GM18858 (cell line): Measurements from ENCODE around the gene POU2AF3.

Experiments
- ATAC-seq: cut with Tn5 transposase; IDR thresholded peaks from one replicate; pipeline ENCODE4 v1.9.1; 2021; ENCODE audit not compliant: unreplicated experiment

POU2AF3 gene

DNA sequence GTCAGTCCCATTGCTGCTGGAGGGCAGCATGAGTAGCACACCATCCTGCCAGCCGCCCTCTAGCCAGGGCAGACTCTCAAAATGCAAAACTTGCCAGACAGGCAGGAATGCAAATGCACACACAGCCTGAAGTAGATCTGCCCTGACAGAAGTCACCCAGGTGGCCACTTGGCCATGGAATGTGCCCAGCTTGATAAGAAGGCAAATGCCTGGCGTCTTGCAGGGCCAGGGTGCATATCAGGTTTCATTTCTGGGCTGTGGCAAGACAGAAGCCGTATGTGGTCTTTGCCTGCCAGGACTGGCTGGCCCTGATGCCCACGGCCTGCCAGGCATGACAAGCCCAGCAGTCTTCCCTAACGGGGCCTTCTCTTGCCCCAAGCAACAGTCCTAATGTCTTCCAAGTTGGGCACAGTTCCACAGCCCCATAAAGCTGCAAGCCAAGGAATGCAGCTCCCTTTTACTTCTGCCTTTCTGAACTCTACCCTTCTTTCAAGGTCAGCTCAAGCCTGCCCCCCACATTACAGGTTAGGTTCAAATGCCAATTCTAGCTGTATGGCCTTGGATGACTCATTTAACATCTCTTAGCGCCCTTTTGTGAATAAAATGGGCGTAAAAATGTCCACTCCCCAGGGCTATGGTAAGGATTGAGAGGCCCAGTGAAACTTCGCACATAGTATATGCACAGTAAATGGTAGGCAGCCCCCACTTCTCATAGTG, 29.7 kb downstream of the POU2AF3 start:
- ATAC-seq, result no peak

DNA sequence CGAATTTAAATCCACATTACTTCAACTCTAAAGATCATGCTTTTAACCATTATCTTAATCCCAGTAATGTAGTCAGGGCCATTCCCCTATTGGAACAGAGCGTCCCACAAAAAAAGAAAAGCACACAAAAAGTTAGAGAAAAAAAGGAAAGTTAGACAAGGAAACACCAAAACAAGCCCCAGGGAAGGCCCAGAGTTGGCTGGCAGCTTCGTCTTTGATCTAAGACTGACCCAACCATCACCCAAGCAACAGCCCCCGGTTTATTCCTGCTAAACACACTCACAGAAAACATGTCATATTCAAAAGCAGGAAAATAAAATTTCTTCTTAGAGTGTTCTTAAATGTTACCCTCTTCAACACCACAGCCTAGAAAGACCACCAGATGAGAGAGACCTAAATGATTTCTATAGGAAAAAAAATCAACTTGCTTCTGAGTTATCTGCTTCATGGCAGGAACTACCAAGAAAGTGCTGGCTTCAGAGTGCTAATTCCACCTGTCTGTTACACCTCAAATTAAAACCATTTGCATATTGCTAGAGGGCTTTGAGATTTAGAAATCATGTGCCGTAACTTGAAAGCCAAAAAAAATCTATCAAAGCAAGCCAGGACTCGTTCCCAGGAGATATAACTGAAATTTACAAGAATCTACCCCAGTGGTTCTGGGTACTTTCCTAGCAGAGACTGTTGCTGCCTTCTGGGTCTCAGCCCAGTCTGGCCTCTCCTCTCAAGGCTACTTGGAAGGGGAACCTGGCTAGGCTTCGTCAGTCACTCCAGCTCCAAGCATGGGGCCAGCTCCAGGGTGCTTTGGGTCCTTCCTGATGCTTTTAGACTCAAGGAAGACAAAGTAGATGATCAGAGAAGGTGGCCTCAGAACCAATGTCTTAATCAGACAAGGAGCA, 31.2 kb downstream of the POU2AF3 start:
- ATAC-seq, result no peak

DNA sequence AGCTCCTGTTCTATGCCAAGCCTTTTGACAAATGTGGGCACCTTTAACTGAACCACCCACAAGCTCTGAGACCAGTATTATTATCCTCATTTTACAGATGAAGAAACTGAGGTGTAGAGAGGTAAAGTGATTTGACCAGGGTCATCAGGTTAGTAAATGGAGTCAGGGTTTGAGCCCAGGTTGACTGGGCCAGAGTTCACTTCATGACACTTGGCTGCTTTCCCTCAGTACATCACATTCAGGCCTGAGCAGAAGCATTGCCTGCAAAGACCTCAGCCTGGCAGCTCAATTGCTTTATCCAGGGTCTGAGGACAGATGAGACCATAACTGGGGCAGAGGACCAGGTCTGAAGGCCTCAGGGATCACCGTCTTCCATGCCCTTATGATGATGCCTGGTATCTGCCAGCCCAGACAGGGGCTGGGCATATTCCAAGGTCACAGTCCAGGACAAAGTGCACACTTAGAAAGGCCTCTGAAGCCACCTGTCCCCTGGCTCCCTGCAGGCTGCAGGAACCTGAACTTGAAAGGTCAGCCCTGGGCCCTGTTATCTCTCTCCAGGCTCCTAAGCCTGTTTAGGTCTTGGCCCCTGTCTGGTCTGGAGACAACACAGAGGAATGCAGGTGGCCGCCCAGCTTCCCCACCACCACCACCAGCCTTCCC, 32.0 kb downstream of the POU2AF3 start:
- no peak for ATAC-seq

DNA sequence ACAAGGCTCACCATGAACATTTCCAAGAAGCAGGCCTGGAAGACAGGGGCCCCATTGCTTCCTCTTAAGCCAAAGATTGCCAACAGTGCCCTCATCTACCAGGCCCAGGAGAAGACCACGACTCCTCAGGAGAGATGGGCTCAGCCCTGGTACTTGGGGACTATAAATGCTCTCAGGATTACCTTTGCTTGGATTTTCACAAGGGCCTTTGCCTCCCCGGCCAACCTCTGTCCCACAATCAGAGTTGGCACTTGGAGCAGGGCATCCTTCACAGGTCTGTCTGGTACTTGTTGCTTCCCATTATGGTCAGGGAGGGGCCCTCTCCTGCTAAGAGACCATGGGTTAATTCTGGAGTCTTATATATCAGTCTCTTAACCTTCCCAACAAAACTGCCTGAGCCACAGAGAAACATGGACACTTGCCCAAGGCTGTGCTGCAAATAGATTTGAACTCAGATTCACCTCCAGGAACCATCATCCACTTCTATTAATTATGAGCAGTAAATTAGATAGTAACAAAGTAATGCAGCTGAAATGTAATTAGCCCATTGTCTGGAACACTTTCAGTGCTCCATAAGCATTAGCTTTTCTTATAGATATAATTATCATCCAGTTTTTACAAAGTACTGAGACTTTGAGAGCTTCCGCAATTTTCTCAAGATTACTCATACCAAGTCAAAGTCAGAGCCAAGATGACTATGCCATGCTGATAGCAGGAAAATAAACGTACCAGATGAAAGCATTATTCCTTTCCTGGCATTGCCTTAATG, 33.5 kb downstream of the POU2AF3 start:
- ATAC-seq, result no peak

DNA sequence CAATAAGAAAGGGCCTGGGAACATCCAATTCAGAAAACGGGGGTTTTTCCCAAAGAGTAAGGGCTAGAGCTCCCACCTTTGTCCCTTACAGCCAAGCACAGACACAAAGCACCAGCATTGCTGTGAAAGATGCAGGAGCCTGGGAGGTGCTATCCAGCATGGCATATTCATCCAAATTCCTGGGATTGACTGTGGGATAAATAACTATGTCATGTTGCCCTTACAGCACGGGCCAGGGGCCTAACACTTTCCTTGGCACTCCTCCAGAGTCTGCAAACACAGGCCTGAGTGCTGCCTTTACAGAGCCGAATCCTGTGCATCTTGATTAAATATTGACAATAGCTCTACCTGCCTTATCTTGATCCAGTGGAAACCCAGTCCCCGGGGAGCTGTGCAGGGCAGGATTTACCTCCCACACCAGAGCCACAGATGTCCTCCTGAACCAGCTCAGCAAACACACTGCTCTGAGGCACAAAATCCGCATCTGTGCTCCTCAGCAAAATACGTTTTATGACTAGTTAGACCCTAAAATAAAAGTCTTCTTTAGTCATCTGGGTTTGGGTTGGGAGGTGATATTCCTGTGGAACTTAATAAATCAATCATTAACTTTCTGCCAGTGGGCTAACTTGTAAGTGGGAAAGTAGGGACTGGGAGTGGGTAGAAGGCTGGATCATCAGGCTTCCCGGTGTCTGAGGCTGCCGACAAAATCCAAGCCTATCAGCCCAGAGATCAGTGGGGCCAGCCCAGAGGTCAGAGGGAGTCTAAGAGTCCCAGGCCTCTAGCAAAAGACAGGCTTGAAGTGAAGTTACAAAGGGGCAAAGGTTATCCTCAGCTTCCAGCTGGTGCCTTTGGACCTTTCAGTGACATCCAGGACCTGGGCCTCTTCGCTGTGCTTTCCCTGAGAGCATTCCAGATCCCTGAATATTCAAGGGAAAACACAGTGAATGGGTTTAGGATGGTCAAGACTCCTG, 36.5 kb downstream of the POU2AF3 start:
- no peak for ATAC-seq

DNA sequence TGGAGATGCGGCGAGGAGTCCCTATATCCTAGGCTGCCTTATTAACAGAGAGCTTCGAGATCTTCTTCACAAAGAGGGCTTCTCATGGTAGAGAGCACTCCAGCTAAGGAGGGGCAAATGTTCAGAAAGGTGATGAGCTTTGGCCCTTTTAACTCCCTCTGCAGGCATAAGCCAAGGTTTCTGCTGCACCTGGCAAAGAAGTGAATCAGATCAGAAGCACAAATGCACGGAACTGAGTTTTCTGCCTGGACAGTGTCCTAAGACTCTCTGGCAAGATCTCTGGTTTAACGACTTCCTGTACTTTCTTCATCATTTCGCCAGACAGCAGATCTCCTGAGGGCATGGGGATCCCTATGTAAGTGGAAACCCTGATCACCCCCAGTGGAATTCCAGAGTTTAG, 37.2 kb downstream of the POU2AF3 start:
- no peak for ATAC-seq

DNA sequence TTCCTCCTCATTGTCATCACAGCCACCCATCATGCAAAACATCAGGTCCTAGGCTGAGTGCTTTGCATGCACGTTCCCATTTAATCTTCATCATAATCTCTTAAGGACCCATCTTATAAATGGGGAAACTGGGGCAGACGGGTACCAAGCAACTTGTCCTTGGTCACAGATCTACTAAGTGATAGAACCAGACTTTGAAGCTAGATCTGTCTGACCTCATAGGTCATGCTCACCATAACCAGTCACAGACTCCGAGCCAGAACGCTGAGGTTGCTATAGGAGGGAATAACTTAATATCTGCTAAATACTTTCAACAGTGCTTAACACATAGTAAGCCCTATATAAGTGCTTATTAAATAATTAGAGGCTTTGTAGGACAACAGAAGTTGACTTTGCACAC, 37.7 kb downstream of the POU2AF3 start:
- no peak for ATAC-seq

DNA sequence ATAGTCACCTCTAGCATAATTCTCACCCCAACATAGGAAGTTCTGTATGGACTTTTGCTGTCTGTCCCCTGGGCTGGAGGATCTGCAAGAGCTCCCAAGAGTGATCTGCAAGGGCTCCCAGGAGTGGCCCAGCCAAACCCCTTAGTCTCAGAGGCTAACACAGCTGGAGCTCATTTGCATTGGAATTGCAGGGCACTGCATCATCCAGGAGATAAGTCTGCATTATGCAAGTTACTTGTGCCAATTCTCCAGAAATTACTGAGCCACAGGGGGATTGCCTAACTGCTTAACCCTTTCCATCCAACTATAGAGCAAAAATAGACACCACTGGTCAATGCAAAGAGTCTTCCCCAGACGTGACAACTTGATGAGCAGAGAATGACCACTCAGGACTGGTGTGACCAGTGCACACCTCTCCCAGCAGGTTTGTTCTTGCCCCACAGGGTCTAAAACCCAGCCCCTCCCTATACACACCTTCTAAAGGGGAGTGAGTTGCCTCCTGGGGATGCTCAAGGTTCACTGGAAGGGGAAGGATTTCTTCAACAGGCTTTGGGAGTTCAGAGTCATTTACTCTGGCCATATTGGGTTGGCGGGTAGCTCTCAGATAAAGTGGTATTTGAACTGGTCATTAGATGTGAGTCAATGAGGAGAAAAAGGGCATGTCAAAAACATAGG, 38.4 kb downstream of the POU2AF3 start:
- ATAC-seq, result no peak

DNA sequence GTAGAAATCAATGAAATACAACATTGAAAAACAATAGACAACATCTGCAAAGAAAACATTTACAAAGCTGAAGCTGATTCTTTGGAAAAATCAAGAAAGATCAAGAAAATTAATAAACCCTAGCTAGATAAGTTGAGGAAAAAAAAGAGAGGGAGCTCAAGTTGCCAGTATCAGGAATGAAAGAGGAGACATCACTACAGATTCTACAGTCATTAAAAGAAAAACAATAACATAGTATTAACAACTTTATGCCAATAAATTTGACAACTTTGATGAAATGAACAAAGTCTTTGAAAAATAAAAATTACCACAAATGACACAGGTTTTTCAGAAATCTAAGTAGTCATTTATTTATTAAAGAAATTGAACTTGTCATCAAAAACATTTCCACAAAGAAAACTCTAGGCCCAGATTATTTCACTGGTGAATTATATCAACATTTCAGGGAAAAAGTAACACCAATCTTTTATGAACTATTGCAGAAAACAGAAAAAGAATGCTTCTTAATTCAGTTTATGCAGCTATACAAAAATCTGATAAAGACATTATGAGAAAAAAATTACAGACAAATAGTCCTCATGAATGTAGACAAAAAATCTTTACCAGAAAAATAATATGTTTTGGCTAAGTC, 41.5 kb downstream of the POU2AF3 start:
- no peak for ATAC-seq

DNA sequence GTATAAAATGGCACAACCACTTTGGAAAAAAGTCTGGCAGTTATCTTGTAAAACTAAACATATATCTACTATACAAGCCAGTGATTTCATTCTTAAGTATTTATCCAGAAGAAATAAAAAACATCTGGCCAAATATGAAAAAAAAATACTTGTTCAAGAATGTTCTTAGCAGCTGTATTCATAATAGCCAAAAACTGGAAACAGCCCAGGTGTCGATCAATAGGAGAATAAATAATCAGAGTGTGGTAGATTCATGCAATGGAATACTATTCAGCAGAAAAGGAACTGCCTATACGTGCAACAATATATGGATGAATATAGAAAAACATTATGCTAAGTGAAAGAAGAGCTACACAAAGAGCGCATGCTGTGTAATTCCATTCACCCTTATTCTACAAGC, 44.0 kb downstream of the POU2AF3 start:
- no peak for ATAC-seq

DNA sequence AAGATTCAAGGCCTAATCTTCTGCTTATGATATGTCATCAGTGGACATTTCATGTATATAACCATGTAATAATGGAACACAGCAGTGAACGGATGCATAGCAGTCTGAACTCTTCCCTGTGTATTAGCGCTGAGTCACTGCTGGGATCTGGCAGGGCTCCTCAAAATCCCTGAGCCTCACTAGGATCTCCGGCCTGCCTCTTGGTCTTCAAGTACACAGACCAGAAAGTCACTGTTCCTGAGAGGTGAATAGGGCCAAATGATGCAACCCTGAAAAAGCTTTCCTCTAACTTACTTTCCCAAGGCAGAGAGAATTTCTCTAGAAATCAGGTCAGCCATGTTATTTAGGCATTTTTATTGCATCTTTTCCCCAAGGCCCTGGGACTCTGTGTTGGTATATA, 45.7 kb downstream of the POU2AF3 start:
- no peak for ATAC-seq

DNA sequence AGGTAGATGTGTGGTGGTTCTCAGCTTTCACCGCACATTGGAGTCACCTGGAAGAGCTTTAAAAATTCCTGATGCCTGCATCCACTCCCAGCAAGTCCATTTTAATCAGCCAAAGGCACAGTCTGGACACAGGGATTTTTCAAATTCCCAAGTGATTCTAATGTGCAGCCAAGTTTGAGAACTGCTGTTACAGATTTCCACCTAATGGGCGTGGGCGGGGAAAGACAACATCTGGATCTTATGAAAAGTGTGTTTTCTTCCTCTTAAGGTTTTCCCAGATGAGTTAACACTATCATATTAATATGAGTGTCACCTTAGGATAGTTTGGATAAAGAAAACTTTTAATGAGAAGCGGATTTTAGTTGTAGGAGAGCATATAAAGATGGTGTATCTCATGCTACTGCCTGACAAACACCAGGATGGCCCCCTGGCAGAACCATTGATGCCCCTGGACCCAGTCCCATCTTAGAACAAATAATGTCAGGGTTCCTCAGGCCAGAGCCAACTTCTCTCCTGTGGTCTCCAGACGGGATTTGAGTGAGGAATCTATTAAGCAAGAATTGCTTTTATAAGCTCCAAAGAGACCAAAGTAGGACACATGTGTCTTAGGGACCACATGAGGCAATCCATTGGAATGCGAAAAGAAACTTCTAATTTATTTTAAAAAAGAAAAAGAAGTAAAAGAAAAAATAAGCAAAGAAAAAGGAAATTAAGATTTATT, 48.8 kb downstream of the POU2AF3 start:
- ATAC-seq, result no peak

DNA sequence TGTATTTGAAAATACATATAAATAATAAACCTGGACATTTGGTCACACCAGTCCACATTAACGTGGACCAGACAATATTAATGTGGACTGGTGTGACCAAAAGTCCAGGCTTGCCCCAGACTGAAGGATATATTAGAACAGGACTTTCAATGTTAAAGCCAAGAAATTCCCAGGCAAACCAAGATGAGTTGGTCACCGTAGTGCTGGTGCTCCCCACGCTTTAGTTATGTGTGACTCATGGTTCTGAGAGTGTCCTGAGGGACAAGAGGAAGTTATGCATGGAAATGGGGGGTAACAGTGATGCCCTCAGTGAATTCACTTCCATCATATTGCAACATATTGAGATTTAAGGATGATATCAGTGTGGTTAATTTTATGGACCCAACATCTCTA, 49.4 kb downstream of the POU2AF3 start:
- no peak for ATAC-seq

DNA sequence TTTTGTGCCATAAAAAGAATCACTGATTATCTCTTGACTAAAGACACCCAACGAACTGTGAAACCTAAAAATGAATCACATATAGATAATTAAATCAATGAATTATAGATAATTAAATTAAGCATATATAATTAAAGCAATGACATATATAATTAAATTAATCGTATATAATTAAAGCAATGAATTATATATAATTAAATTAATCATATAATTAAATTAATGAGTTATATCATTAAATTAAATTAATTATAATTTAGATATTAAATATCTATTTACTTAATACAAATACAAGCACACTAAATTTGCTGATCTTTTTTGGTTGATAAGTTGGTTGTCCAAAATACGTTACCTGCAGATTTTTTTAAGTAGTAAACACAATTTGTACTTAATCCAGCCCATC, 49.8 kb downstream of the POU2AF3 start:
- ATAC-seq, result no peak

DNA sequence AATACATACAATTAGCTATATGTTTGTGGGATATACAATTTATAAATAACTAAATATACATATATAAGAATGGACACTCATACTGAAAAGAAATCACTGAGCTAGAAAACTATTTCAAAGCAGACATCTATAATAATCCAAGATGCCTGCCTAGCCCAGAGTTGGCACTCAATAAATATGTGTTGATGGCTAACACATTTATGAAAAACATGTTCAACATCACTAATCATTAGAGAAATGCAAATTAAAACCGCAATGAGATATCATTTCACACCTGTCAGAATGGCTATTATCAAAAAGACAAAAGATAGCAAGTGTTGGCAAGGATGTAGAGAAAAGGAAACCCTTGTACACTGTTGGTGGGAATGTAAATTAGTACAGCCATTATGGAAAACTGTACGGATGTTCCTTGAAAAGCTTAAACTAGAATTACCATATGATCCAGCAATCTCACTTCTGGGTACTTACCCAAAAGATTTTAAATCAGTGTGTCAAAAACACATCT, 50.9 kb downstream of the POU2AF3 start:
- ATAC-seq, result no peak

DNA sequence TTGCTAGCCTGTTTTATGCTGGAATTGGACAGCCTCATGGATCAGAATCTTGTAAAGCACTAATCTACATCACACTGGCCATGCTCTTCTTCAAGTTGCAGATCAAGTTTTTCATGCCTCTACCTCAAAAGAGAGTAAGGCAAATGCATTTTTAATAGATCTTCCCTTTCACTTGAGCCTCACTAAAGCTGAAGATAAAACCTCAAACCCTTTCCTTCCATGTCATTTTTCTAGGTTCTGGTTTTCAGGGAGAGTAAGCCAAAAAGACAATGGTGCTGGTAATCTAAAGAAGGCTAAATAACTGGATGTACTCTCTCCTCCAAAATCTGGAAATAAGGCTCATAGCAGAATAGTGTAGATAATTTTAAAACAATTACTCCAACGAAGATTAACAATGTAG, 52.5 kb downstream of the POU2AF3 start:
- ATAC-seq, result no peak

DNA sequence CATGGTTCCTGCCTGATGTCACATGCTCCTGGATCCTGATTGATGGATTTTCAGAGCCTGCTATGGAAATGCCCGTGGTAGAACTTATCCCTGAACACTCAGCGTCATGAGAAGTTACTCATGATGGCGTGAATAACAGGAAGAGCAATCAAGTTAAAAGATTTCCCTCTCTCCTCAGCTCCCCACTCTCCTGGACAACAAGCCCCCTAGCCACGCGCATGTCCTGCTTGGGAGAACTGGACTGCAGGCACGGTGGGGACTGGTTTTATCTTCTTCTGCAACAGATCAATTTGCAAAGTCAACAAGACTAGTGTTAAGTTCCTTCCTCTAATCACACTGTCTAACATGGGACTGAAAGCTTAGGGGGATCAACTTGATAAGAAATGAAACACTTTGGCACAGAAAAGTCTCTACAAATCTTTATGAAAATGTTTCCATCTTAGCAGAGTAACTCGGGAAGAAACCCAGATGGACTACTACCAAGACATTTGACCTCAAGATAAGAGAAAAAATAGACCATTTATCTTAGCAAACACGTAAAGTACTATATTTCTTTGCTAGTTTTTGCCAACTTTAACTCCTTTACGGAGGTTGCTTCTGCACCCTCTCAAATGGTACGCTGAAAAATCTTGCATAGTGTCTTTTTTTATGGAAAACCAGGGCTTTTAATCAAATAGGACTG, 53.2 kb downstream of the POU2AF3 start:
- no peak for ATAC-seq
